Fibroblast of skin of right biceps (primary cell): Measurements from ENCODE around the gene COPG1.
"Not testable (repeated sequence)": the region's sequence is repeated elsewhere in the genome, so short reads cannot be mapped to it uniquely, and the experiment has no call there.

Source experiments
- DNase-seq: peaks from one replicate; pipeline ENCODE4 v3.0.0-alpha.2; 2013

Gene COPG1

DNA sequence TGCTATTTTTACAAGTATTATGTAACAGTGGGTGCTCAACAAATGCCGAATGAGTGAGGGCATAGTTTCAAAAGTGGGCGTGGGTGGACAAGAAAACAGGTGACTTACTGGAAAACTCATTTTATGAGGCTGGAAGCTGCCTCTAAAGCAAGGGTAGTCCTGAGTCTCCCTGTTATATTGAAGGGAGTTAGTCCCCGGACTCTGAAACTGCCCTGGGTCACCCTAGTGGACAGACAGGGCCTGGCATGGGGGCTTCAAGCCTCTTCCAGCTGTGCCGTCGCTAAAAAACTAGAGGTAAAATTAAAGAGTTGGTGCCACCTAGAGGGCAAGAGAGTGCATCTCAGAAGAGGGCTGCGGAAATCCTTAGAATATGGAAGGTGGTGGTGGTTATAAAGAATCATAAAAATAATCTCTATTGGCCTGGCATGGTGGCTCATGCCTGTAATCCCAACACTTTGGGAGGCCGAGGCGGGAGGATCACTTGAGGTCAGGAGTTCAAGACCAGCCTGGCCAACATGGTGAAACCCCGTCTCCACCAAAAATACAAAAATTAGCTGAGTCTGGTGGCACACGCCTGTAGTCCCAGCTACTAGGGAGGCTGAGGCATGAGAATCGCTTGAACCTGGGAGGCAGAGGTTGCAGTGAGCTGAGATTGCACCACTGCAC is 3.6 kb upstream of the COPG1 start:
- DNase-seq, result peak; percentile 87

DNA sequence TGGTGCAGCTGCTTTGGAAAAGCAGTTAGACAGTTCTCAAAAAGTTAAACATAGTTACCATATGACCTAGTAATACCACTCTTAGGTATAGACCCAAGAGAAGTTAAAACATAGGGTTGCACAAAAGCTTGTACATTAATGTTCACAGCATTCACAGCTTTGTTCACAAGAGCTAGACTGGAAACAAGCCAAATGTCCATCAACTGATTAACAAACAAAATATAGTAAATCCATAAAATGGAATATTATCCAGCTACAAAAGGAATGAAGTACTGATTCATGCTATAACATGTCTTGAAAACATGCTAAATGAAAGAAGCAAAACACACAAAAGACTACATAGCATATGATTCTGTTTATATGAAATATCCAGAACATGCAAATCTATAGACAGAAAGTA is 2.8 kb upstream of the COPG1 start:
- no peak for DNase-seq

DNA sequence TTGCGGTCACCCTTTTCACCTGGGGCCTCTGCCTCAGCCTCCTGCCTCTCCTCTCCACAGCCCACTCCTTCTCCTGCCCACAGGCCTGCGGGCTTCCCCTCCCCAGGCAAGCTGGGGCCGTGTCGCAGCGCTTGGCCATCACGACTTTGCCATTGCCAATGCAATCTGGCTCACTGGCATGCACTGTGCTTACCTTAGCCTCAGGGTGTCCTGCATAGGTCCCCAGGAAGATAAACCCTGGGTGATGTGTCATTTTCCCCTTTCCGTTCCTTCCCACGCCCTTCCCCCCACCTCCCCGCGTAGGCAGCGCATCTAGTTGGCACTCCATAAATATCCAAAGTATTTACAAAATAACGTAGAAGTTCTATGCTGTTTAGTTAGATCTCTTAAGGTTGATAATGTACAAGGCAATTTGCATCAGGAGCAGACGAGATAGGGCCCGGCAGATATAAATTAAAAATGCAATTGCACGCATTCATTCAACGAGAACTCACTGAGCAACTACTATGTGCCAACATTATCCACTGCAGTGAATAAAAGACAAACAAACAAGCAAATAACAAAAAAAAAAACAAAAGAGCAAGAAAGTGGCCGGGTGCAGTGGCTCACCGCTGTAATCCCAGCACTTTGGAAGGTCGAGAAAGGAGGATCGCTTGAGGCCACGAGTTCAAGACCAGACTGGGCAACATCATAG is 973 bp upstream of the COPG1 start:
- DNase-seq, result no peak

DNA sequence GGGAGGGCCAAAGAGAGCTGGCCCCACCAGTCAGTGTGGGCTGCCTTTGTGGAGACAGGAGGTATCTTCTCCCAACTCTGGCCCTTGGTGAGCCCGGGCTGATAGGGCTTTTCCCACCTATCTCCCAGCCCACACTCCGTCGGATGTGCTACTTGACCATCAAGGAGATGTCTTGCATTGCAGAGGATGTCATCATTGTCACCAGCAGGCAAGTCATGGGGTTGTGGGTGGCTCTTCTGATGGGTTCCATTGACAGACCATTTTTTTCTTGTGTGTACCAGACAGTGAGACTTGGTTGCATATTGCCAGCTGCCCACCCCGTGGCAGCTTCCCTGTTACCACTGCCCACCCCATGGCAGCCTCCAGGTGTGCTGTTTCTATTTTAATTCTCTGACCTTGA is 3.3 kb downstream of the COPG1 start:
- DNase-seq, result no peak

DNA sequence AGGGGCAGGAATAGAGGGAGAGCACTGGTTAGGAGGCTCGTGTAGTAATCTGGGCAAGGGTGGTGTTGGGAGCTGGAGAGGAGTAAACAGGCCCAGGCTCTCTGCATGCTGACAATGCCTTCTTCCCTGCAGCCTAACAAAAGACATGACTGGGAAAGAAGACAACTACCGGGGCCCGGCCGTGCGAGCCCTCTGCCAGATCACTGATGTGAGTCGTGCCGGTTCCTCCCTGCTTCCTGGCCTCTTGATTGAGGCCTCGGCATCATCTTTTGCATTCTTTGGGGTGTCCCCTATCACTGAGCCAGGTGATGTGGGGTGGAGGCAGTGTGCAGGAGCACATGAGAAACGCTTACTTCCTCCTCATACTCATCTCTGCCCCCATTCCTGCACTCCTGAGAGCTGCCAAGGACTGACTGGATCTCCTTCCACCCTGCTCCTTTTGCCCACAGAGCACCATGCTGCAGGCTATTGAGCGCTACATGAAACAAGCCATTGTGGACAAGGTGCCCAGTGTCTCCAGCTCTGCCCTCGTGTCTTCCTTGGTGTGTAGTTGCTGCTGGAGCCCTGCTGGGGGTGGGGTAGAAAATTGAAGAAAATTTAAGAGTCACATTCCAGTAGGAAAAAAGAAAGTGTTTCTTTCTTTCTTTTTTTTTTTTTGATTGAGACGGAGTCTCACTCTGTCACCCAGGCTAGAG is 5.3 kb downstream of the COPG1 start:
- DNase-seq, result no peak

DNA sequence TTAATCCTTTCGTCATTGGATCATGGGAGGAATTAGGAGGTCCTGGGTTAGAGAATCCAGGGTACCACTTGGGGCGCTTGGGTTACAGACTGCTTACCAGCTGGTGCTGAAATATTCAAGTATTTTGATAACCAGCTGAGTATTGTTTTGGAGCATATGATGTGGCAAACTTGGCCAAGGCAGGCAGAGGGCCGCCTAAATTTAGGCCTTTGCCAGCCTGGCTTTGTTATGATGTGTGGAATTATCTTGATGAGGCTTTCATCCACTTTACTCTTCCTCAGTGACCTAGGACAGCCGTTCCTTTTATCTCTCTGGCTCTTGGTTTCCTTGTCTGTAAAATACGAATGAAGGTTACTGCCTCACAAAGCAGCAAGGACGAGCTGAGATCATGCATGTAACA is 6.9 kb downstream of the COPG1 start:
- DNase-seq, result no peak

DNA sequence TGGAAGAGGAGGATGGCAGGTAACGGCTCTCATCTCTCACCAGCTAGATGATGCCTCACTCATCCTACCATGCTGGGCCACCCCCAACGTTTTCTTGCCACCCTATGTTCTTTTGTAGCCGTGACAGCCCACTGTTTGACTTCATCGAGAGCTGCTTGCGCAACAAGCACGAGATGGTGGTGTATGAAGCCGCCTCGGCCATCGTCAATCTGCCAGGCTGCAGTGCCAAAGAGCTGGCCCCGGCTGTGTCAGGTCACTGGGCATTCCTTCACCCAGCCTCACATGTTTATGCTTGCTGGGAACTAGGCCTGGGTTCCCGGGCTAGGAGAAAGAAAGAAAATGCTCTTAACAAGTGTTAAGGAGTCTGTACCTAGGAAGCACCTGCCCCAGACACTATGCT is 8.2 kb downstream of the COPG1 start:
- DNase-seq, result no peak

DNA sequence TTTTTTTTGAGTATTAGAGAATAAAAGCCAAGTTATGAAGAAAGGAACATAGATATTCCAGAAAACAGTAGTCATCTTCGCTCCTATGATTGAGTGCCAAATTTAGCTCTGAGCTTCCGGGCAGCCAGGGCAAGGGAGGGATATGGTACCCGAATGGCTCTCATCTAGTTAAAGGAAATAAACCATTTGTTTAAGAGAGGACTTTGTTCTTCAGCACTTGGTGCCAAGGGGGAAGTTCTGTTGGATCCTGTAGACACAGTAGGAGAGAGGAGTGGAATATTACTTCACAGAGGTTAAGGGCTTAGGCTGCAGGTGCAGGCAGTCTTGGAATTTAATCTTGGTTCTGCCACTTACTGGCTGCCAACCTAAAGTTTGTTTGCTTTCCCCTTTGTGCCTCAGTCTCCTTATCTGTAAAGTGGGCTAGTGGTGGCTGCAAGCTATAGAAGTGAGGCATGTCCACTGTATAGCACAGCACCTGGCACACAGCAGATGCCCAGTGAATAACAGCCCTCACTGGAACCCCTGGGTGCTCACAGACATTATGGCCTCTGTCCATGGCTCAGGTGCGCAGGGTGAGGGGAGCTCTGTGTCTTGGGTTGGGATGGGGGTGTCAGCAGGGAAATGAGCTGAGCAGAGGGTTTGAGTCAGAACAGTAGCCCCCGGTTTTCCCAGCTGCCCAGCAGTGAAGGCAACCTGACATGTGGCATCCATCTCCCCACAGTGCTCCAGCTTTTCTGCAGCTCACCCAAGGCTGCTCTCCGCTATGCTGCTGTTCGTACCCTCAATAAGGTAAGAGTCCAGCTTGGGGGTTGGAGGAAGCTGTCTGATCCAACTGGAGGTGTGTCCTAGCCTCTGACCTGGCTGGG is 10.4 kb downstream of the COPG1 start:
- DNase-seq, result no peak

DNA sequence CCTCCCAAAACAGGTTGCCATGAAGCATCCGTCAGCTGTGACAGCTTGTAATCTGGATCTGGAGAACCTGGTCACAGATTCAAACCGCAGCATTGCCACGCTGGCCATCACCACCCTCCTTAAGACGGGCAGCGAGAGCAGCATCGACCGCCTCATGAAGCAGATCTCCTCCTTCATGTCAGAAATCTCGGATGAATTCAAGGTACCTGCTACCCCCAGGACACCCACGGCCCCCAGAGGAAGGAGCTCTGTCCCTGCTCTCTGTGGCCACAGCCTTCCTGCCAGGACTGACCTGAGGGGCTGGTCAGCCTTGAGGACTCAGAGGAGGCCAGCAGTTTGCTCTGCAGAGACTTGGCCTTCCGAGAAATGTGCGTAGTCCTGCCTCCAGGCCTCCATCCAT is 11.2 kb downstream of the COPG1 start:
- no peak for DNase-seq

DNA sequence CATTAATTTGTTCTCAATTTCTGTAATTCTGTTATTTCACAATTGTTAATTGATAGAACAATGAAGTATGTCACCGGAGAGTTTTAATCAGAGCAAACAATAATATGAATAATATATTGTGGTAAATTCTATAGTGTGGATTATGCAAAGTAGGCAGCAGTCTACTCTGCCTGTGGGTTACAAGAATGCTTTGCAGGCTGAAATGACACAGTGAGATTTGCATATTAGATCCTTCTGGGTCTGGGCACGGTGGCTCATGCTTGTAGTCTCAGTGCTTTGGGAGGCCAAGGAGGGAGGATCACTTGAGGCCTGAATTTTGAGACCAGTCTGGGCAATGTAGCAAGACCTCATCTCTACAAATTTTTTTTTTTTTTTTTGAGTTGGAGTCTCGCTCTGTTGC is 12.5 kb downstream of the COPG1 start:
- no peak for DNase-seq

DNA sequence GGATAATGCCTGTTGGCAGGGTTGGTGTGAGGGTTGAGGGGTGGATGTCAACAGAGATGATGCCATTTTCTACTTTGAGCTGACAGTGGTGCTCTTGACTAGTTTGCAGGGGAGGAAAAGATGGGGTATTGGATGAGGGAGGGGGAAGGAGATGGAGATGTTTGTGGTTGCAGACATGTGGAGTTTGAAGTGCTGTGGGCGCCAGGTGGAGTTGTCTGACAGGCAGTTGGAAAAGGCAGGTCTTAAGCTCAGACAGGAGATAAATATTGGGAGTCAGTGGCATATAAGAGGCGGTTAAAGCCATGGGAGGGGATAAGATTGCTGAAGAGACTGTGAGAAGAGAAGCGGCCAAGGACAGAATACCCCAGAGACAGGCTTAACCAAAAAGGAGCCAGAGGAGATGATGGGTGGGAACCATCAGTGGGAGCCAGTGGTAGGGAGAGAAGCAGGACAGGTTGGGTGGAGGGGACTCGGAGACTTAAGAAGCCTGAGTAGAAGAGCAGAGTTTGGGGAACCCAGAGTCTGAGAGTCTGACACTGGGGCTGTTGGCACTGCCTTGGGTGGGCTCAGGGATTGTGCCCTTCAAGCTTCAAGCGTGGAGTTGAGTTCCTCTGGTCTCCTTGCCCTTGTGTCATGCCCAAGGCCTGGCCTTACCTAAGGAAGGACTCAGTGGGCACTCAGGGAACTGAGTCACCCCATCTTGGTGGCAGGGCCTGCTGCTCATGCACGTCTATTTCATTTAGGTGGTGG is 13.9 kb downstream of the COPG1 start:
- DNase-seq, result no peak

DNA sequence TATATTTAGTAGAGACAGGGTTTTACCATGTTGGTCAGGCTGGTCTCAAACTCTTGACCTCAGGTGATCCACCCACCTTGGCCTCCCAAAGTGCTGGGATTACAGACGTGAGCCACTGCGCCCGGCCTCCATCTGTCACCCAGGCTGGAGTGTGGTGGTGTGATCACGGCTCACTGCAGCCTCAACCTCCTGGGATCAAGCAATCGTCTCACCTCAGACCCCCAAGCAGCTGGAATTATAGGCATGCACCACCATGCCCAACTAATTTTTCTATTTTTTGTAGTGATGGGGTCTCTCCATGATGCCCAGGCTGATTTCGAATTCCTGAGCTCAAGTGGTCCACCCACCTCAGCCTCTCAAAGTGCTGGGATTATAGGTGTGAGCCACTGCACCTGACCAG is 15.6 kb downstream of the COPG1 start:
- DNase-seq, result not testable (repeated sequence)

DNA sequence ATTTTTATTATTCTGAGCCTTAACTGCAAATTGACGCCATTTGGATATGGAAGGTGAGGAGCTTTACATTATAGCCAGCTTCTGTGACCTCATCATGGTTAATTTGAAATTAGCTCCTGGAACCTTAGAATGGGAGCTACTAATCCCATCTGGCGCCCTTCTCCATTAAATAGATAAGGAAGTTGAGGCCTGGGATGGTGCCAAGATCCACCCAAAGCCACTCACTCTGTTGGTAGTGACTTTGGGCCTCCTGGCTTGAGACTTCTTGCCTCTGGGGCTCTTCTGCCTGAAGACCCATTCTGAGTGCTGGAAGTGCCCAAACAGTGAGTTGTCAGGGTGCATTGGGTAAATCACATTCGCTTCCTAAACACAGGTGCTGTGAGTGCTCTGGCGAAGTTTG is 17.2 kb downstream of the COPG1 start:
- no peak for DNase-seq

DNA sequence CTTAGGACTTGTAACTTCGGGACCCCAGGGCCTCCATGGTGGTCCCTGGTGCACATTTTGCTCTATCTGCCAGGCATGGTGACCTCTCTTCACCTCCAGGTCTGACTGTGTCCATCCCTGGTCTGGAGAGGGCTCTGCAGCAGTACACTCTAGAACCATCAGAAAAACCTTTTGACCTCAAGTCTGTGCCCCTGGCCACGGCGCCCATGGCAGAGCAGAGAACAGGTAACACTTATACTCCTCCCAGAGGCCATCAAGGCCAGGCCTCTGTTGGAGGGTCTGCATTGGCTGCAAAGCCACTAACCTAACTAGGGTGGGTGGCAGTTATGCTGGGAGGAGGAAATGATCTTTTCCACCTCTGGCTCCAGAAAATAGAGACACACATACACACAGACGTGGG is 19.0 kb downstream of the COPG1 start:
- no peak for DNase-seq

DNA sequence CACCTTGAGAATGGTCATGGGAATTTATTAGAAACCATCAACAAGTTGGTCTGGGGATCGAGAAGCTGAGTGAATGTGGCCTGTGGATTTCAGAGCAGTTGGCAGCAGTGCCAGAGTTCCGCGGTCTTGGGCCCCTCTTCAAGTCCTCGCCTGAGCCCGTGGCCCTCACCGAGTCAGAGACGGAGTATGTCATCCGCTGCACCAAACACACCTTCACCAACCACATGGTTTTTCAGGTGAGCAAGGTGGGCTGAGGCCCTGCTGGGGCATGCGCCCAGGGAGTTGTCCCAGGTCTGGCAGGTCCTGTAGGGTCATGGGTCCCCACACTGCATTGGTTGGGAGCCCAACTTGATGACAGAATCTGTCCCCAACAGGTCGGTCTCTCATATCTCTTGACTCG is 22.3 kb downstream of the COPG1 start:
- DNase-seq, result no peak

DNA sequence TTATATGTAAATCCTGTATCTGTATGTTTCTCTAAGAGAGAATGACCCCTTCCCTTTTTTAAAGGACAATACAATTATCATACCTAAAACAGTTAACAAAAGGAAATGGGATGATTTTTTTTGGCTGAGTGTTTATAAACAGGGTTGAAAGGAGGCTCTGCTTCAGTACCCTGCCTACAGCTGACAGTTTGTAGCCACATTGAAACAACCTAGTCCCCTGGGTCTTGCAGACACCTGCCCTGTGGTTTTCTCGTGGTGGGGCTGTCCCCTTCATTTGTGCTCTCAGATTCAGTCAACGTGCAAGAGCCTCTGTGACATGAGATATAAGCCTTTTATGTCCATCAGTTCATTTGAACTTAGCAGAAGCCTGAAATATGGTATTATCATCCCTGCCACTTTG is 27.0 kb downstream of the COPG1 start:
- DNase-seq, result no peak

DNA sequence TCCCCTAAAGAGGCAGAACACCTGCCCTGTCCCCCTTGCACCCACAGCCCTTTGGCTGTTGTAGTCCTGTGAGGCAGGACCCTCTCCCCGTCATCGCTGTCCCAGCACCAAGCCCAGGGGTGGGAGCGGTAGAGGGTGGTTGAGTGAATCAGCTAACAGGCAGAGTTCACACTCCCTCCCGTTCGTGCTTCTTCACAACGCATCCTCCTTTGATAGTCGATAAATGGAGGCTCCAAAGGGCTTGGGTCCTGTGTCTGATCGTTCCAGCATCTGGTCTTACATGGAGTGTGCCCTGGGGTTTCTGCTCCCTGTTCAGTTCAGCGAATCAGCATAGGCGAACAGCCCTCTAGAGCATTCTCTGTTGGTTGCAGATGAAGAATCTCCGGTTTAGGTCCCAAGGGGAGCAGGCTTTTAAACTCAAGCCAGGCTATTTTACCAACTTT is 28.4 kb downstream of the COPG1 start:
- DNase-seq, result peak; percentile 26

DNA sequence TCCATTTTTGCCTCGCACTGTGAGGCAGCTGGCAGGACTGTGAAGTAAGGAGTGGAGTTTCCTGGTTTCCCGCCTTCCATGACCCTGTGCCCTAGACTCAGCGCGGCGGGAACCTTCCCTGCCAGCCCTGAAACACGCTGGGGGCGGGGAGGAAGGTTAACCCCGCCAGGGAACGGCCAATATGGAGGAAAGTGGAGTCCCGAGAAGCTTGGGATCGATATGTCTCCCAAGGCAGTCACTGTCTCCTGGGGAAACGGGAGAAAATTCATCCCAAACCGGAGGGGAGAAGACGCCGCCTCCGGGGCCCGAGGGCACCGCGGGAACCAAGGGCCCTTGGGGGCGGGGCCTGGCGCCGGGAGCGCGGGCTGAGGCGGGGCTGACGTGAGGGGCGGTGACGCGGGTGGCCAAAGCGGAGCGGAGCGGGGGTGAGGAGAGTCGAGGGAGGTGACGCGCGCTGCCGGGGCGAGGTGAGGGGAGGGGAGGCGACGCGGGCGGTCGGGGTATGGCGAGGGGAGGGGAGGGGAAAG is 29.1 kb downstream of the COPG1 start, which contains the start of gene HMCES:
Gene HMCES, plus strand, starts transcription at position 432 of the 527 bp plus-strand sequence. CDS start 863 bp downstream, outside the sequence.
- peak; percentile 87 for DNase-seq

DNA sequence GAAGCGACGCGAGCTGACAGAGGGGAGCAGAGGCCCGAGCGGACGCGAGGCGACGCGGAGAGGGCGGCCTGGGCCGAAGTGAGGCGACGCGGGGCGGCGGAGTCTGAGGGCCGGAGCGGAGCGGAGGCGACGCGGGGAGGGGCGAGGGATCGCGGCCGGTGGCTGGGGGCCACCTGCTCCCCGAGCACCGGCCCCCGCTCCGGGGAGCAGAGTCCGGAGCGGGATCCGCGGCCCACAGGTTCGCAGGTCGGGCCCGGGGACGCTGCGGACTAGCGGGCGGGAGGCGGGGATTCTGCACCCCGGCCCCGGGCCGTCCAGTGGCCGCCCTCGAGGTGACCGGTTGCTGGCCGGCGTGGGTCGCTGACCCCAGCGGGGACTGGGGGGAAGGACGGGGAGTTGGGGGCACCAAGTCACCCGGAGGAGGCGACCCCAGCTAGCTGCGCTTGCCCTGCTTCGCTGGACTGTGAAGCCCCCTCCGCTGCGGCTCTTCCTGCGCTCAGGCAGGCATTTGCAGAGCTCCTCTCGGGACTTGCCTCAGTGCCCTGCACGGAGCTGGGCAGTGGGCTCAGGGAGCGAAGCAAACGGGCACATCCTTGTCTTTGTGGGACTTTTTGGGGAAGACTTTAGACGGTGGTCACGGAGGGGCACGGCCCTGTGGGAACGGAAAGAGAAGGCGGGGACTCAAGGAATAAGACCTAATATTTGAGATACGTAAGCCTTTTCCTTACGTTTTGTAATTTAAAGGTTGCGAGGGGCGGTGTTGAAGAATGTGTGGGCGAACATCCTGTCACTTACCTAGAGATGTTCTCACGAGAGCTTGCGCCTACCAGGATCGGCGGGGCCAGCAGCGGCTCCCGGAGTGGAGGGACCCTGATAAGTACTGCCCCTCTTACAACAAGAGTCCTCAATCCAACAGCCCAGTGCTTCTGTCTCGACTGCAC is 29.8 kb downstream of the COPG1 start:
- DNase-seq, result peak; percentile 61

DNA sequence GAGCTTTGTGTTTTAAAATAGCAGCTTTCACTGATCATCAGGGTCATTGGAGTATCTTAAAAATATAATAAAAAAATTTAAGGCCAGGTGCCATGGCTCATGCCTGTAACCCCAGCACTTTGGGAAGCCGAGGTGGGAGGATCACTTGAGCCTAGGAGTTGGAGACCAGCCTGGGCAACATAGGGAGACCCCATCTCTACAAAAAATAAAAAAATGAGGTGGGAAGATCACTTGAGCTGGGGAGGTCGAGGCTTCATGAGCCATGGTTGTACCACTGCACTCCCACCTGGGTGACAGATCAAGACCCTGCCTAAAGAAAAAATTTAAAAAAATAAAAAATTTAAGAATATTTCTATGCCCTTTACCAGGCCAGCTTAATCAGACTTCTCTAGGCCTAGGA is 30.8 kb downstream of the COPG1 start:
- no peak for DNase-seq

DNA sequence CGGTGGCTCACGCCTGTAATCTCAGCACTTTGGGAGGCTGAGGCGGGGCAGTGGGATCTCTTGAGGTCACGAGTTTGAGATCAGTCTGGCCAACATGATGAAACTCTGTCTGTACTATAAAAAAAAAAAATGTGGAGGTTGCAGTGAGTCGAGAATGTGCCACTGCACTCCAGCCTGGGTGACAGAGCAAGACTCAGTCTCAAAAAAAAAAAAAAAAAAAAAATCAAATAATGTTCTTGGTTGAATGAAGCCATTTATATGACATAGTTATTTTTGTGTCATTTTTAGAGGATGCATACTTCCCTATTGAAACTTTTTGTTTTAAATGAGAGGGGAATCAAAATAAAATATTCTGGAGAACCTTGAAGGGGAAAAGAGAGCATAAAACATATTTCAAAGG is 32.3 kb downstream of the COPG1 start:
- DNase-seq, result no peak
